ENCODE data around the gene ALDH2.
"Not testable (repeated sequence)": the region's sequence is repeated elsewhere in the genome, so short reads cannot be mapped to it uniquely, and the experiment has no call there.

Gene ALDH2

DNA sequence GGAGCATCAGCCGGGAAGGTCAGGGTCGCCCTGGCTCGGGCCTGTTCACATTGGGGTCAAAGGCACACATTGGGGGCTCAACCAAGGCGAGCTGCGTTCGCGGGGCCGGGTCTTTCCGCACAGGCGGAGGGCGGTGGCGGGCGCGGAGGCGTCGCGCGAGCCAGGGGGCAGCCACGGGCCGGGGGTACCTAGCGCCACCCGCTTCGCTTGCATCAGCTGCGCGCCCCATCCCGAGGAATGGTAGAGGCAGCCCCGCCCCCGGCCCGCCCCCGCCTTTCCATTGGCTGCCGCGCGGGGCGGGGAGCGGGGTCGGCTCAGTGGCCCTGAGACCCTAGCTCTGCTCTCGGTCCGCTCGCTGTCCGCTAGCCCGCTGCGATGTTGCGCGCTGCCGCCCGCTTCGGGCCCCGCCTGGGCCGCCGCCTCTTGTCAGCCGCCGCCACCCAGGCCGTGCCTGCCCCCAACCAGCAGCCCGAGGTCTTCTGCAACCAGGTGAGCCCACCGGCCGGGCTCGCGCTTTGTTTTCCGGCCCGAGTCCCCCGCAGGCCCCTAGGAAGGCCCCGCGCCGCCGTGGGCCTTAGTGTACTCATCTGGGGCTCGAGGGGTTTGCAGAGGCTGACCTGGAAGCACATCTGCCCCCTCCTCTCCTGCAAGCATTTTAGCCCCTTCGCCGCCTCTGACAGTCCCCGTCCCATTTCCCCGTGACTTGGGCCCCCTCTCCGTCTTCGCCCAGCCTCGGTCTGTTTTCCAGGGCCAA, at the start of gene ALDH2:
Gene ALDH2, plus strand, starts transcription at position 326 of the 754 bp plus-strand sequence. Its CDS starts 50 bp downstream, at position 376.
- peak; percentile 22 for DNase-seq (ENCODE audit: low read depth)

DNA sequence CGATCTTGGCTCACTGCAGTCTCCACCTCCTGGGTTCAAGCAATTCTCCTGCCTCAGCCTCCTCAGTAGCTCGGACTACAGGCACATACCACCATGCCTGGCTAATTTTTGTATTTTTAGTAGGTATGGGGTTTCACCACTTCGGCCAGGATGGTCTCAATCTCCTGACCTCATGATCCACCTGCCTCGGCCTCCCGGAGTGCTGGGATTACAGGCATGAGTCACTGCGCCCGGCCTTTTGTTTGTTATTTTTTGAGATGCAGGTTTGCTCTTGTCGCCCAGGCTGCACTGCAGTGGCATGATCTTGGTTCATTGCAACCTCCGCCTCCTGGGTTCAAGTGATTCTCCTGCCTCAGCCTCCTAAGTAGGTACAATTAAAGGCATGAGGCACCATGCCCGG, 47.4 kb upstream of the ALDH2 start:
- DNase-seq (ENCODE audit: low read depth): not testable (repeated sequence)

DNA sequence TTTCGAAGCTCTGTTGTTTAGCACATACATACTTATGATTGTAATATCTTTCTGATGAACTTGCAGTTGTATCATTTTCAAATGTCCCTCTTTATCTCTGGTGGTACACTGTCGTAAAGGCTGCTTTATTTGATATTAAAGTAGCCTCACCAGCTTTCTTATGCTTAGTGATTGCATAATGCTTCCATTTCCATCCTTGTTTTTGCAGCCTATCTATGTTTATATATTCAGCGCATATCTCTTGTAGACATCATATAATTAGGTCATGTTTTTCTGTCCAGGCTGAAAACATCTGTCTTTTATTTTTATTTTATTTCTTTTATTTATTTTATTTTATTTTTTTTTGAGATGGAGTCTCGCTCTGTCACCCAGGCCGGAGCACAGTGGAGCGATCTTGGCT, 46.3 kb upstream of the ALDH2 start:
- DNase-seq (ENCODE audit: low read depth): no peak

DNA sequence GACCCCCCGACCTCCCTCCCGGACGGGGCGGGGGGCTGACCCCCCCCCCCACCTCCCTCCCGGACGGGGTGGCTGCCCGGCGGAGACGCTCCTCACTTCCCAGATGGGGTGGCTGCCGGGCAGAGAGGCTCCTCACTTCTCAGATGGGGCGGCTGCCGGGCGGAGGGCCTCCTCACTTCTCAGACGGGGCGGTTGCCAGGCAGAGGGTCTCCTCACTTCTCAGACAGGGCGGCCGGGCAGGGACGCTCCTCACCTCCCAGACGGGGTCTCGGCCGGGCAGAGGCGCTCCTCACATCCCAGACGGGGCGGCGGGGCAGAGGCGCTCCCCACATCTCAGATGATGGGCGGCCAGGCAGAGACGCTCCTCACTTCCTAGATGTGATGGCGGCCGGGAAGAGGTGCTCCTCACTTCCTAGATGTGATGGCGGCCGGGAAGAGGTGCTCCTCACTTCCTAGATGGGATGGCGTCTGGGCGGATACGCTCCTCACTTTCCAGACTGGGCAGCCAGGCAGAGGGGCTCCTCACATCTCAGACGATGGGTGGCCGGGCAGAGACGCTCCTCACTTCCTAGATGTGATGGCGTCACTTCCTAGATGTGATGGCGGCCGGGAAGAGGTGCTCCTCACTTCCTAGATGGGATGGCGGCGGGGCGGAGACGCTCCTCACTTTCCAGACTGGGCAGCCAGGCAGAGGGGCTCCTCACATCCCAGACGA, 42.9 kb upstream of the ALDH2 start:
- not testable (repeated sequence) for DNase-seq (ENCODE audit: low read depth)

DNA sequence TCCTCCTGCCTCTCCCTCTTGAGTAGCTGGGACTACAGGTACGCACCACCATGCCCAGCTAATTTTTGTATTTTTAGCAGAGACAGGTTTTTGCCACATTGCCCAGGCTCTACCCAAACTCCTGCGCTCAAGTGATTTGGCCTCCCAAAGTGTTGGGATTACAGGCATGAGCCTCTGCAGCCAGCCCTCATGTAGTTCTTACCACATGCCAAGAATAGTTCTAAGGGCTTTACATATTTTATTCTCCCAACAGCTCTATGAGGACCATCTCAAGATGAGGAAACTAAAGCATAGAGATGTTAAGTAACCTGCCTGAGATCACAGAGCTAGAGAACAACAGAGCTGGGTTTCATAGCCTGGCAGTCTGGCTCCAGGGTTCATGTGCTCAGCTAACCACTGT, 37.9 kb upstream of the ALDH2 start:
- no peak for DNase-seq (ENCODE audit: low read depth)

- no peak for DNase-seq (ENCODE audit: low read depth)
Measured at GRCh38 chr12:111730420-111730819, 36.3 kb upstream of the ALDH2 start.

- no peak for DNase-seq (ENCODE audit: low read depth)
Measured at GRCh38 chr12:111732786-111733185, 33.9 kb upstream of the ALDH2 start.

DNA sequence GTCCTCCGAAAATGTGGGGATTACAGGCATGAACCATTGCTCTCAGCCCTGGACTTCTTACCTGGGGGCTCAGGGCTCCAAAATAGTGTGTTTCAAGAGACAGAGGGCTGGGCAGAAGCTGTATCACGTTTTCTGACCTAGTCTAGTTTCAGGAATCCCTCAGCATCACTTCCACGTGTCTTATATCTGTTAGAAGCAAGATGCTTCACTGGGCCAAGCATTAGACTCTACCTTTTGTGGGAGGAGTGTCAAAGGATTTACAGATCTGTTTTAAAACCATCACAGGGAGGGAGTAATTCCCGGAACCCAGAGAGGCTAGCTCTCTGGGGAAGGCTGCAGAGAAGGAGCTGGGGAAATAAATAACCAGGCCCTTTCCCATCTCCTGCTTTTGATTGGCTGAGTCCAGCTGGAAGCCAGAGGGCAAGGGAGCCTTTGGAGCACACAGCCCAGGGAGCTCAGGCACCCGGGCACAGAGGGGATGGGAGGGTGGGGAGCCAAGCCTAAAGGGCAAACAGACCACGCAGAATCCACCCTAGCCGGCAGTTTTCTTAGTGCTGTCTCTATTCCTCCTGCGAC, 33.3 kb upstream of the ALDH2 start:
- DNase-seq (ENCODE audit: low read depth): no peak

DNA sequence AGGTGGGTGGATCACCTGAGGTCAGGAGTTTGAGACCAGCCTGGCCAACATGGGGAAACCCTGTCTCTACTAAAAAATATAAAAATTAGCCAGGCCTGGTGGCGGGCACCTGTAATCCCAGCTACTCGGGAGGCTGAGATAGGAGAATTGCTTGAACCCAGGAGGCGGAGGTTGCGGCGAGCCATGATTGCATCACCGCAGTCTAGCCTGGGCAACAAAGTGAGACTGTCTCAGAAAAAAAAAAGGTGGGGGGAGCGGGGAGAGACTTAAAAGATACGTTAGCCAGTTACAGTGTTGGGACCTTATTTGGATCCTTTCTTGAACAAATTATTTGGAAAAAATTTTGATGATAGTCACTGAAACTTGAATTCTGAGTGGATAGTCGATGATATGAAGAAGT, 27.2 kb upstream of the ALDH2 start:
- not testable (repeated sequence) for DNase-seq (ENCODE audit: low read depth)

- no peak for DNase-seq (ENCODE audit: low read depth)
Measured at GRCh38 chr12:111741235-111741812, 25.4 kb upstream of the ALDH2 start.

- no peak for DNase-seq (ENCODE audit: low read depth)
Measured at GRCh38 chr12:111745211-111745610, 21.5 kb upstream of the ALDH2 start.

DNA sequence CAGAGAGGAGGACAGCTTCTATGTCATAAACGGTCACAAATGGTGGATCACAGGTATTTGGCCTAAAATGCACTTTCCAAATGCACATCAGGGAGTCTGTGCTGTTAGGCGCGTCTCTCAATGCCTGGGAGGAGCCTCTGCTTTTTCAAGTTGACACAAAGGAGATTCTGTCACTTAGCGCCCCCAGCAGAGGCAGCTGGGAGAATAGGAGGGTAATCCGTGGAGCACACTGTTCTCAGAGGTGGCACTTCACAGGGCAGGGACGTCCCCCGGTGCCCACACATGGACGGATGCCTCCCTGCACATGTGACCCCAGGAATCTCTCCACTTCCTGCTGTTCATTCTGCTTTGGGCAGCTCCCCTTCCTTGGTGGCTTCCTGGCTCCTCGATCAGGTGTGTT, 19.4 kb upstream of the ALDH2 start:
- no peak for DNase-seq (ENCODE audit: low read depth)

- no peak for DNase-seq (ENCODE audit: low read depth)
Measured at GRCh38 chr12:111748151-111748672, 18.5 kb upstream of the ALDH2 start.

GRCh38 chr12:111748867-111749266, 17.9 kb upstream of the ALDH2 start:
- DNase-seq (ENCODE audit: low read depth): no peak

- DNase-seq (ENCODE audit: low read depth): no peak
Measured at GRCh38 chr12:111749391-111749790, 17.3 kb upstream of the ALDH2 start.

- DNase-seq (ENCODE audit: low read depth): no peak
Measured at GRCh38 chr12:111753144-111753881, 13.4 kb upstream of the ALDH2 start.

DNA sequence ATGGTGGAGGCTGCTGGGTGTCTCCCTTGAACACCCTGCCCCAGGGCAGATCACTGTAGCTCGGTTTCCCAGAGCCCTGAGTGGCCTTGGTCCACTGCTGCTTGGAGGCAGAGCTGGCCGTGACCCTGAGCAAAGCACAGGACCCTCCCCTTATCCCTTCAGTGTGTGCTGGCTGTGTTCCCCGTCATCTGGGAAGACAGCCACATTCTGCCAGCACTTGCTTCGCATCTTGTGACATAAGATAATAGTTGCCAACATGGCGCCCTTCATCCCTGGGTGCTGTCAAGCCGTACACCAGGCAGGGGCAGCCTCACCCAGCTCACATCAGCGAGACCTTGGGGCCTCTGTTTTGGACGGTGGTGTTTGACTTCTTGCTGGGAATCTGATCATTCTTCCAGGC, 12.1 kb upstream of the ALDH2 start:
- DNase-seq (ENCODE audit: low read depth): no peak

DNA sequence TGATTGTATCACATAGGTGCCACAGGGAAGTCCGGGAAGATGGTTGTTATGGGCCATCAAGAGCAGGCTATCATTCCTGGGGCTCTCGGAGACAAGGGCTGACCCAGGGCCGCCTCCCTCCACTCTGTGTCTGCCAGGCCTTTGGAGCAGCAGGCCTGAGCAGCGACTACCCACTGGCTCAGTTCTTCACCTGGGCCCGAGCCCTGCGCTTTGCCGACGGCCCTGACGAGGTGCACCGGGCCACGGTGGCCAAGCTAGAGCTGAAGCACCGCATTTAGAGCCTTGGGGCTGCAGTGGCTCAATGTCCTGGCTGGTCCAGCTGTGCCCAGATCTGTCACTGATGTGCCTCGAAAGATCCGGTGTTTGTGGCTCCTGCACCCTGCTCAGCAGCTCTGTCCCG, 10.5 kb upstream of the ALDH2 start:
- DNase-seq (ENCODE audit: low read depth): no peak

DNA sequence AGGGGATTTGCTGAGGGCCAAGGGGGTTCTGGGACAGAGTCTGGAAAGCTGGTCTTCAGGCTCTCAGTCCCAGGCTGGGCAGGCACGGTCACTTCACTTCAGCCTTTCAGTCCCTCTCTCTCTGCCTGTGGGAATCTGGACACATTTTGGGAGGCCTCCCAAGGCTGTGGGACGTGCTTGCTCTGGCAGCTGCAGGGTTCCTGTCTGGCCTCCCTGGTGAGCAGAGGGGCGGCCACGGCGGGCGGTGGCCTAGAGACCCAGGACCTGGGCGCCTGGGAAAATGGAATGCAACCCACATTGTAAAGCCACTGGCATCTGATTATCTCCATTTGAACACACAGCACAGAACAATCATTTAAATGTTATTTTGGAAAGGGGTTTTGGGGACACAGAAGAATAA, 10.1 kb upstream of the ALDH2 start:
- DNase-seq (ENCODE audit: low read depth): no peak

GRCh38 chr12:111757361-111758119, 9.2 kb upstream of the ALDH2 start:
- no peak for DNase-seq (ENCODE audit: low read depth)

- no peak for DNase-seq (ENCODE audit: low read depth)
Measured at GRCh38 chr12:111758120-111758561, 8.6 kb upstream of the ALDH2 start.

All from stimulated activated CD8-positive, alpha-beta memory T cell treated with anti-CD3 and anti-CD28 coated beads, Interleukin-12 subunit alpha, Interleukin-12 subunit beta, amount 100 ng/mL, for 4 hours (primary cell).